HCT116 (cell line): ENCODE results near the gene UBE2L5. TPM values are rescaled to one million over a fixed set of nuclear protein-coding genes. Genes with fewer than 3 reads are reported as not detected.

Experiments
- ATAC-seq: fragments of 200-7000 bp; cut with Tn5 transposase; 2 replicates; pipeline ENCODE4 v1.9.1; 2020; ENCODE audit warnings: mild to moderate bottlenecking, moderate library complexity
- BruUV-seq: library from RNA; stranded (reverse); fragments of 400-500 nt; replicated peaks from 2 replicates; lab custom pipeline; 2021; lab: Mats Ljungman, UMichigan
- CTCF ChIA-PET: fragments of 300-600 bp; sonication (Branson Sonifier 250); formaldehyde crosslinking; loops from one replicate; lab custom pipeline; 2021; ENCODE audit warnings: antibody characterized with exemption; lab: Charles Lee
- POLR2A ChIA-PET: fragments of 300-600, 350-600 bp; sonication (Branson Sonifier 250); formaldehyde crosslinking; loops from one replicate; lab custom pipeline; 2021; ENCODE audit warnings: antibody characterized with exemption; lab: Charles Lee
- RAD21 ChIA-PET, 2 experiments: fragments of 300-600 bp; sonication (Branson Sonifier 250); formaldehyde crosslinking; loops; one replicate each; lab custom pipeline; 2023; ENCODE audit warnings: low total read pairs in 2 of 2; ENCODE audit not compliant: uncharacterized antibody in 2 of 2, unreplicated experiment in 2 of 2, low non-redundant PET in 1 of 2; lab: Charles Lee
- DNase-seq: peaks from one replicate; pipeline ENCODE4 v3.0.0-alpha.2; 2010; ENCODE audit warnings: low read depth, low spot score
- H2AFZ ChIP-seq: fragments of 200-600 bp; shearing (Covaris generic), sonication (generic); 2 replicates; pipeline ENCODE4 v1.6.1; 2017; ENCODE audit warnings: low read depth, mixed run types, mixed read lengths, antibody characterized with exemption, low read length; ENCODE audit not compliant: poor library complexity, severe bottlenecking
- H3K27ac ChIP-seq: 2 replicates; pipeline ENCODE4 v1.5.1; 2012; ENCODE audit warnings: low read depth, low read length
- H3K27me3 ChIP-seq: fragments of 200-600 bp; sonication (generic); 2 replicates; pipeline ENCODE4 v1.6.1; 2016; ENCODE audit warnings: mixed run types, low read length, mixed read lengths; ENCODE audit not compliant: insufficient read depth
- H3K36me3 ChIP-seq, 2 experiments: fragments of 200-500 bp in 1 of 2; fragments of 200-600 bp in 1 of 2; sonication (Bioruptor generic) in 1 of 2; sonication (generic) in 1 of 2; 2 replicates each; pipeline versions ENCODE4 v1.5.1 to v1.6.1; 2014 to 2016; ENCODE audit warnings: low read length in 2 of 2, inconsistent platforms in 1 of 2, mixed read lengths in 1 of 2, mixed run types in 1 of 2; ENCODE audit not compliant: insufficient read depth in 2 of 2, control insufficient read depth in 1 of 2
- H3K4me1 ChIP-seq, 2 experiments: fragments of 200-600 bp in 1 of 2; sonication (generic) in 1 of 2; 2 replicates each; pipeline versions ENCODE4 v1.5.1 to v1.6.1; 2012 to 2017; ENCODE audit warnings: low read length in 2 of 2, inconsistent platforms in 1 of 2, mild to moderate bottlenecking in 1 of 2, mixed read lengths in 1 of 2, mixed run types in 1 of 2, moderate library complexity in 1 of 2; ENCODE audit not compliant: insufficient read depth in 2 of 2, control insufficient read depth in 1 of 2
- H3K4me2 ChIP-seq: fragments of 200-600 bp; sonication (generic); 2 replicates; pipeline ENCODE4 v1.6.1; 2017; ENCODE audit warnings: mixed run types, low read length, mixed read lengths
- H3K4me3 ChIP-seq, 2 experiments: fragments of 200-600 bp in 1 of 2; sonication (generic) in 1 of 2; replicated peaks in 1 of 2; 2 replicates each; pipeline ENCODE4 v1.5.1; 2011 to 2016; ENCODE audit warnings: low read length in 2 of 2, control low read depth in 1 of 2, low read depth in 1 of 2, mild to moderate bottlenecking in 1 of 2, mixed read lengths in 1 of 2, mixed run types in 1 of 2
- H3K79me2 ChIP-seq: fragments of 200-600 bp; sonication (generic); 2 replicates; pipeline ENCODE4 v1.6.1; 2017; ENCODE audit warnings: mild to moderate bottlenecking, mixed run types, low read length, moderate library complexity, mixed read lengths; ENCODE audit not compliant: insufficient read depth
- H3K9ac ChIP-seq: fragments of 200-600 bp; sonication (generic); 2 replicates; pipeline ENCODE4 v1.6.1; 2016; ENCODE audit warnings: low read length, mixed read lengths
- H3K9me2 ChIP-seq: fragments of 200-600 bp; sonication (generic), shearing (Covaris generic); 2 replicates; pipeline ENCODE4 v1.6.1; 2017; ENCODE audit warnings: mixed run types, mild to moderate bottlenecking, moderate library complexity; ENCODE audit not compliant: insufficient read depth
- H3K9me3 ChIP-seq, 2 experiments: fragments of 200-500 bp in 1 of 2; fragments of 200-600 bp in 1 of 2; sonication (Bioruptor generic) in 1 of 2; sonication (generic) in 1 of 2; 2 replicates each; pipeline ENCODE4 v1.6.1; 2014 to 2017; ENCODE audit warnings: low read length in 2 of 2, mixed read lengths in 2 of 2, inconsistent platforms in 1 of 2, low read depth in 1 of 2, mild to moderate bottlenecking in 1 of 2, mixed run types in 1 of 2, moderate library complexity in 1 of 2; ENCODE audit not compliant: control insufficient read depth in 1 of 2, insufficient read depth in 1 of 2
- H4K20me1 ChIP-seq: fragments of 200-600 bp; sonication (generic), shearing (Covaris generic); 2 replicates; pipeline ENCODE4 v1.6.1; 2017; ENCODE audit warnings: mixed run types, mild to moderate bottlenecking, moderate library complexity; ENCODE audit not compliant: insufficient read depth
- CBX3 ChIP-seq: IDR thresholded peaks from 2 replicates; pipeline ENCODE4 v1.6.1; 2012; ENCODE audit warnings: low read depth
- CEBPB ChIP-seq: IDR thresholded peaks from 2 replicates; pipeline ENCODE4 v1.6.1; 2012; ENCODE audit warnings: low read depth
- EGR1 ChIP-seq: IDR thresholded peaks from 2 replicates; pipeline ENCODE4 v1.6.1; 2012; ENCODE audit warnings: low read depth
- ELF1 ChIP-seq: IDR thresholded peaks from 2 replicates; pipeline ENCODE4 v1.6.1; 2012; ENCODE audit warnings: low read depth, borderline replicate concordance
- EZH2phosphoT487 ChIP-seq: fragments of 200-600 bp; IDR thresholded peaks from 2 replicates; pipeline ENCODE4 v1.6.1; 2018; ENCODE audit warnings: antibody characterized with exemption, borderline replicate concordance
- JUND ChIP-seq: IDR thresholded peaks from 2 replicates; pipeline ENCODE4 v1.6.1; 2012
- MAX ChIP-seq: IDR thresholded peaks from 2 replicates; pipeline ENCODE4 v1.6.1; 2012
- POLR2A ChIP-seq: IDR thresholded peaks from 2 replicates; pipeline ENCODE4 v1.7.0; 2011; ENCODE audit warnings: borderline replicate concordance; ENCODE audit not compliant: insufficient read depth, insufficient read length; ENCODE audit errors: extremely low read depth
- POLR2AphosphoS5 ChIP-seq: IDR thresholded peaks from 2 replicates; pipeline ENCODE4 v1.6.1; 2011; ENCODE audit warnings: mild to moderate bottlenecking, low read depth, low read length, moderate library complexity
- RAD21 ChIP-seq: IDR thresholded peaks from 2 replicates; pipeline ENCODE4 v1.6.1; 2012; ENCODE audit warnings: low read depth, mild to moderate bottlenecking
- REST ChIP-seq: IDR thresholded peaks from 2 replicates; pipeline ENCODE4 v1.6.1; 2012; ENCODE audit warnings: low read depth
- SIN3A ChIP-seq: IDR thresholded peaks from 2 replicates; pipeline ENCODE4 v1.6.1; 2012; ENCODE audit warnings: low read depth
- TCF7L2 ChIP-seq: IDR thresholded peaks from 2 replicates; pipeline ENCODE4 v1.7.0; 2011; ENCODE audit warnings: borderline replicate concordance, inconsistent platforms; ENCODE audit not compliant: insufficient read depth, insufficient read length; ENCODE audit errors: extremely low read depth
- YY1 ChIP-seq: IDR thresholded peaks from 2 replicates; pipeline ENCODE4 v1.6.1; 2011; ENCODE audit warnings: low read length, low read depth, moderate library complexity, mild to moderate bottlenecking; ENCODE audit not compliant: insufficient replicate concordance; ENCODE audit errors: extremely low read depth
- ZNF274 ChIP-seq: fragments of 200-500 bp; sonication (Bioruptor generic); IDR thresholded peaks from 2 replicates; pipeline ENCODE4 v1.6.1; 2014; ENCODE audit warnings: mild to moderate bottlenecking, low read depth, low read length, inconsistent platforms
- intact Hi-C: fragments of 100-400 bp; cut with micrococcal nuclease; formaldehyde crosslinking; loops from 2 replicates; pipeline ENCODE4 v1.10.0; 2022
- total RNA-seq: library from RNA; stranded (reverse); gene quantifications from one replicate; pipeline ENCODE4 v1.2.1, GENCODE V29; 2021; ENCODE audit not compliant: unreplicated experiment
- TF ChIP-seq, protein P1 (sequence below): IDR thresholded peaks from 2 replicates; pipeline ENCODE4 v1.6.1; 2012
- TF ChIP-seq, protein P2 (sequence below), 3 experiments: fragments of 200-600 bp in 1 of 3; sonication (generic) in 1 of 3; IDR thresholded peaks in 2 of 3; conservative IDR thresholded peaks in 1 of 3; 2 replicates each; pipeline ENCODE4 v1.5.1; 2012 to 2017; ENCODE audit warnings: low read depth in 2 of 3, low read length in 2 of 3, antibody characterized with exemption in 1 of 3, borderline replicate concordance in 1 of 3, control low read depth in 1 of 3, mild to moderate bottlenecking in 1 of 3, mixed read lengths in 1 of 3, mixed run types in 1 of 3, moderate library complexity in 1 of 3; ENCODE audit not compliant: insufficient read depth in 1 of 3

Gene UBE2L5
- total RNA-seq, 1 experiment from 2014 or later, result 0.15 TPM

GRCh38 chr13:30396434-30397075 is 25.7 kb upstream of the UBE2L5 start (continued):
- no peak for TF ChIP-seq REST
- TF ChIP-seq SIN3A, result no peak
- TF ChIP-seq RAD21, result no peak
- no peak for TF ChIP-seq EZH2phosphoT487
- TF ChIP-seq MAX, result no peak

DNA sequence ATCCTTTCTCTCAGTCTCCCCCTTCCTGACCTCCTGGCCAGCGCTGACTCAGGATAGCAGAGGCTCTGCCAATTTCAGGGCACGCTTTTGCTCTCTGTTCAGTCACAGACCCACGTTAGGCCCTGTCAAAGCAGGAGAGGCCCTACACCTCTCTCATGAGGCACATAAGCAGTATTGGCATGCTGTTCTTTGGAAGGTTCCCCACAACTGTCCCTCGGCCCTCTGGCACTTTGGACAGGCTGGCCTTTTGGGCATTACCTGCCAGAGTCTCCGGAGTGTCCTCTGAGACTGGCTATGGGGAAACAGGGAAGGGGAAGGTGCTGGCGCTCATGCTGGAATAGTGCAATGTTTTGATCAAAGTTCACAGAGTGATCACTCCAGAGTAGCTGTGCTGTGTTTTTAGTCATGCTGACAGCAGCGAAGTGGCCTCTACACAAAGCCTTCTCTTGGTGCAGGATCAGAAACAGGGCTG is 23.7 kb upstream of the UBE2L5 start:
- CTCF ChIA-PET, result no interaction called here
- Histone ChIP-seq H3K4me3 (no peak overlapping the region), H3K9me2 (no peaks in the 10 kb centered on the region), H3K79me2 (no peaks in the 10 kb centered on the region), H2AFZ (no peak overlapping the region), H3K4me1 (peaks cover 15 to 20% of the 10 kb centered on the region in 2 experiments), H4K20me1 (no peaks in the 10 kb centered on the region), H3K27me3 (no peaks in the 10 kb centered on the region), H3K36me3 (no peaks in the 10 kb centered on the region), H3K27ac (no peak overlapping the region), H3K9ac (no peak overlapping the region), H3K4me2 (no peak overlapping the region), H3K9me3 (no peaks in the 10 kb centered on the region)
- no peak for ATAC-seq
- BruUV-seq, result no TSS peak
- DNase-seq, result no peak
- POLR2A ChIA-PET, result no interaction called here
- RAD21 ChIA-PET, result no interaction called here
- intact Hi-C loops, result no loop called here
- TF ChIP-seq YY1, result no peak
- TF ChIP-seq EGR1, result no peak
- TF ChIP-seq TCF7L2, result no peak
- TF ChIP-seq EZH2phosphoT487, result no peak
- no peak for TF ChIP-seq CEBPB
- no peak for TF ChIP-seq CBX3
- TF ChIP-seq POLR2AphosphoS5, result no peak
- no peak for TF ChIP-seq POLR2A
- TF ChIP-seq, protein P1, sequence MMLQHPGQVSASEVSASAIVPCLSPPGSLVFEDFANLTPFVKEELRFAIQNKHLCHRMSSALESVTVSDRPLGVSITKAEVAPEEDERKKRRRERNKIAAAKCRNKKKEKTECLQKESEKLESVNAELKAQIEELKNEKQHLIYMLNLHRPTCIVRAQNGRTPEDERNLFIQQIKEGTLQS, result no peak
- no peak for TF ChIP-seq ELF1
- no peak for TF ChIP-seq JUND
- TF ChIP-seq ZNF274, result no peak
- TF ChIP-seq, protein P2, sequence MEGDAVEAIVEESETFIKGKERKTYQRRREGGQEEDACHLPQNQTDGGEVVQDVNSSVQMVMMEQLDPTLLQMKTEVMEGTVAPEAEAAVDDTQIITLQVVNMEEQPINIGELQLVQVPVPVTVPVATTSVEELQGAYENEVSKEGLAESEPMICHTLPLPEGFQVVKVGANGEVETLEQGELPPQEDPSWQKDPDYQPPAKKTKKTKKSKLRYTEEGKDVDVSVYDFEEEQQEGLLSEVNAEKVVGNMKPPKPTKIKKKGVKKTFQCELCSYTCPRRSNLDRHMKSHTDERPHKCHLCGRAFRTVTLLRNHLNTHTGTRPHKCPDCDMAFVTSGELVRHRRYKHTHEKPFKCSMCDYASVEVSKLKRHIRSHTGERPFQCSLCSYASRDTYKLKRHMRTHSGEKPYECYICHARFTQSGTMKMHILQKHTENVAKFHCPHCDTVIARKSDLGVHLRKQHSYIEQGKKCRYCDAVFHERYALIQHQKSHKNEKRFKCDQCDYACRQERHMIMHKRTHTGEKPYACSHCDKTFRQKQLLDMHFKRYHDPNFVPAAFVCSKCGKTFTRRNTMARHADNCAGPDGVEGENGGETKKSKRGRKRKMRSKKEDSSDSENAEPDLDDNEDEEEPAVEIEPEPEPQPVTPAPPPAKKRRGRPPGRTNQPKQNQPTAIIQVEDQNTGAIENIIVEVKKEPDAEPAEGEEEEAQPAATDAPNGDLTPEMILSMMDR (IDR thresholded peaks at IDR 0.05 in 2 of 3, conservative IDR thresholded peaks at IDR 0.05 in 1 of 3; ENCODE audit: borderline replicate concordance in 1 of 3, insufficient read depth in 1 of 3, low read depth in 2 of 3, low read length in 2 of 3), result no peak
